Keratinocyte (primary cell): ENCODE measurements around the gene RELB. TPM values are rescaled to one million over a fixed set of nuclear protein-coding genes. Genes with fewer than 3 reads are reported as not detected.

Source experiments
- DNase-seq: peaks from one replicate; pipeline ENCODE4 v3.0.0-alpha.2; 2011; ENCODE audit warnings: low read depth, missing footprints, low spot score
- FAIRE-seq: peaks from 2 replicates; lab custom pipeline; 2011; peaks lifted over from hg19 to GRCh38; lab: Jason Lieb, UNC
- H2AFZ ChIP-seq: 2 replicates; pipeline ENCODE4 v1.6.0; 2012; ENCODE audit warnings: low read length, control low read depth, inconsistent platforms; ENCODE audit not compliant: control insufficient read depth
- H3K27ac ChIP-seq: 2 replicates; pipeline ENCODE4 v1.5.1; 2011; ENCODE audit warnings: low read length; ENCODE audit not compliant: control insufficient read depth, insufficient read depth
- H3K27me3 ChIP-seq: 3 replicates; pipeline ENCODE4 v1.6.0; 2011; ENCODE audit warnings: low read length; ENCODE audit not compliant: control insufficient read depth, insufficient read depth; ENCODE audit errors: extremely low read depth
- H3K36me3 ChIP-seq, 2 experiments: 2 replicates in 1 of 2; 3 replicates in 1 of 2; pipeline ENCODE4 v1.5.1; 2011; ENCODE audit warnings: low read length in 2 of 2, mild to moderate bottlenecking in 1 of 2; ENCODE audit not compliant: control insufficient read depth in 2 of 2, insufficient read depth in 2 of 2; ENCODE audit errors: extremely low read depth in 1 of 2
- H3K4me1 ChIP-seq: 3 replicates; pipeline ENCODE4 v1.5.1; 2011; ENCODE audit warnings: low read length; ENCODE audit not compliant: control insufficient read depth, insufficient read depth; ENCODE audit errors: extremely low read depth
- H3K4me2 ChIP-seq: 3 replicates; pipeline ENCODE4 v1.6.0; 2011; ENCODE audit warnings: low read depth, low read length; ENCODE audit not compliant: control insufficient read depth, insufficient read depth; ENCODE audit errors: extremely low read depth
- H3K4me3 ChIP-seq, 3 experiments: fragments of 200-600 bp in 1 of 3; sonication (generic) in 1 of 3; 2 replicates in 2 of 3; 3 replicates in 1 of 3; pipeline ENCODE4 v1.5.1; 2011 to 2016; ENCODE audit warnings: low read length in 3 of 3, mild to moderate bottlenecking in 3 of 3, control low read depth in 2 of 3, inconsistent platforms in 1 of 3, low read depth in 1 of 3, mixed read lengths in 1 of 3, mixed run types in 1 of 3, moderate library complexity in 1 of 3; ENCODE audit not compliant: control insufficient read depth in 2 of 3, insufficient read depth in 2 of 3; ENCODE audit errors: extremely low read depth in 1 of 3
- H3K79me2 ChIP-seq: 2 replicates; pipeline ENCODE4 v1.6.0; 2012; ENCODE audit warnings: low read length; ENCODE audit not compliant: control insufficient read depth, insufficient read depth
- H3K9ac ChIP-seq: 3 replicates; pipeline ENCODE4 v1.6.0; 2011; ENCODE audit warnings: low read length; ENCODE audit not compliant: control insufficient read depth, insufficient read depth; ENCODE audit errors: extremely low read depth
- H3K9me1 ChIP-seq: 3 replicates; pipeline ENCODE4 v1.6.0; 2011; ENCODE audit warnings: low read length; ENCODE audit not compliant: control insufficient read depth, insufficient read depth; ENCODE audit errors: extremely low read depth
- H3K9me3 ChIP-seq: 2 replicates; pipeline ENCODE4 v1.5.1; 2012; ENCODE audit warnings: low read depth, low read length; ENCODE audit not compliant: control insufficient read depth
- H4K20me1 ChIP-seq: 3 replicates; pipeline ENCODE4 v1.6.0; 2011; ENCODE audit warnings: low read length; ENCODE audit not compliant: control insufficient read depth, insufficient read depth; ENCODE audit errors: extremely low read depth
- EZH2 ChIP-seq: IDR thresholded peaks from one replicate; pipeline ENCODE4 v1.6.1; 2012; ENCODE audit warnings: inconsistent platforms, mild to moderate bottlenecking, low read length, moderate library complexity
- dilution Hi-C: fragments of 300-500 bp; cut with MboI; formaldehyde crosslinking; loops from one replicate; pipeline ENCODE4 v1.7.0; 2020; ENCODE audit warnings: low sequenced_read_pairs; ENCODE audit not compliant: extremely low pct_ligation_motif_present
- polyA plus RNA-seq, 5 experiments: library from polyadenylated mRNA; depleted of rRNA in 3 of 5; stranded (reverse) in 3 of 5; stranded (forward) in 1 of 5; unstranded in 1 of 5; fragments of >200 nt; gene quantifications; 1 replicate in 1 of 5; 2 replicates in 3 of 5; 3 replicates in 1 of 5; pipeline versions ENCODE4 v1.2.1 to v1.2.3, GENCODE V29; 2011 to 2012; ENCODE audit warnings: missing spikeins in 2 of 5, low read depth in 1 of 5, low replicate concordance in 1 of 5
- TF ChIP-seq, protein P1 (sequence below), 3 experiments: IDR thresholded peaks in 1 of 3; conservative IDR thresholded peaks in 1 of 3; optimal IDR thresholded peaks in 1 of 3; 2 replicates in 2 of 3; 3 replicates in 1 of 3; pipeline versions ENCODE3 to v1.5.1; 2011; ENCODE audit warnings: low read length in 3 of 3, mild to moderate bottlenecking in 3 of 3, moderate library complexity in 2 of 3, control low read depth in 1 of 3, inconsistent platforms in 1 of 3; ENCODE audit not compliant: insufficient read depth in 2 of 3; ENCODE audit errors: extremely low read depth in 1 of 3

Gene RELB
- polyA plus RNA-seq, 1 donor (not counting 4 experiments of a cell fraction or from before 2014, with no cell fraction given), result 3.6 TPM

DNA sequence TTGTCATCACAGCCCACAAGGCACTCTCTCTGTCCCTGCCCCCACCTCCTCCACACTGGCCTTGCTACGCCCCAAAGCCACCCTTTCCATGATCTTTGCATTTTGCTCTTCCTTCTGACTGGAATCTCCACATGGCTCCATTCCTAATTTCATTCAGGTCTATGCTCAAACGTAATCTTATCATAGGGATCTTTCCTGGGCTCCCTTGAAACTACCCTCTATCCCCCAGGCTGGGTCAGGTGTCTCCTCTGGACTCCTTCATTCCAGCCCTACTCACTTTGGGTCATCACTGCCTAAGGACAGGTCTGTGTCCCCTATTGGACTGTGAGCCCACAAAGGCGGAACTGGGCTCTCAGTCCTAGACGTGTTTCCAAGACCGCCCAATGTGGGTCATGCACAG is 80.9 kb downstream of the RELB start:
- Histone ChIP-seq H3K4me1 (peaks cover 9% of the 10 kb centered on the region), H3K27ac (no peak overlapping the region), H3K9me1 (peaks cover 2% of the 10 kb centered on the region), H3K36me3 (peaks cover 5 to 7% of the 10 kb centered on the region in 2 experiments), H3K4me2 (no peak overlapping the region), H2AFZ (no peak overlapping the region), H4K20me1 (no peaks in the 10 kb centered on the region), H3K9ac (no peak overlapping the region), H3K4me3 (no peak overlapping the region), H3K9me3 (no peaks in the 10 kb centered on the region), H3K79me2 (peaks cover 55% of the 10 kb centered on the region), H3K27me3 (no peaks in the 10 kb centered on the region)
- DNase-seq (no peak), FAIRE-seq (no peak)
- TF ChIP-seq, protein P1, sequence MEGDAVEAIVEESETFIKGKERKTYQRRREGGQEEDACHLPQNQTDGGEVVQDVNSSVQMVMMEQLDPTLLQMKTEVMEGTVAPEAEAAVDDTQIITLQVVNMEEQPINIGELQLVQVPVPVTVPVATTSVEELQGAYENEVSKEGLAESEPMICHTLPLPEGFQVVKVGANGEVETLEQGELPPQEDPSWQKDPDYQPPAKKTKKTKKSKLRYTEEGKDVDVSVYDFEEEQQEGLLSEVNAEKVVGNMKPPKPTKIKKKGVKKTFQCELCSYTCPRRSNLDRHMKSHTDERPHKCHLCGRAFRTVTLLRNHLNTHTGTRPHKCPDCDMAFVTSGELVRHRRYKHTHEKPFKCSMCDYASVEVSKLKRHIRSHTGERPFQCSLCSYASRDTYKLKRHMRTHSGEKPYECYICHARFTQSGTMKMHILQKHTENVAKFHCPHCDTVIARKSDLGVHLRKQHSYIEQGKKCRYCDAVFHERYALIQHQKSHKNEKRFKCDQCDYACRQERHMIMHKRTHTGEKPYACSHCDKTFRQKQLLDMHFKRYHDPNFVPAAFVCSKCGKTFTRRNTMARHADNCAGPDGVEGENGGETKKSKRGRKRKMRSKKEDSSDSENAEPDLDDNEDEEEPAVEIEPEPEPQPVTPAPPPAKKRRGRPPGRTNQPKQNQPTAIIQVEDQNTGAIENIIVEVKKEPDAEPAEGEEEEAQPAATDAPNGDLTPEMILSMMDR (optimal IDR thresholded peaks at IDR 0.05 in 1 of 3, IDR thresholded peaks at IDR 0.05 in 1 of 3, conservative IDR thresholded peaks at IDR 0.05 in 1 of 3; ENCODE audit: extremely low read depth in 1 of 3, insufficient read depth in 2 of 3, low read length in 3 of 3), result no peak
- no peak for TF ChIP-seq EZH2
- dilution Hi-C loops, result no loop called here

DNA sequence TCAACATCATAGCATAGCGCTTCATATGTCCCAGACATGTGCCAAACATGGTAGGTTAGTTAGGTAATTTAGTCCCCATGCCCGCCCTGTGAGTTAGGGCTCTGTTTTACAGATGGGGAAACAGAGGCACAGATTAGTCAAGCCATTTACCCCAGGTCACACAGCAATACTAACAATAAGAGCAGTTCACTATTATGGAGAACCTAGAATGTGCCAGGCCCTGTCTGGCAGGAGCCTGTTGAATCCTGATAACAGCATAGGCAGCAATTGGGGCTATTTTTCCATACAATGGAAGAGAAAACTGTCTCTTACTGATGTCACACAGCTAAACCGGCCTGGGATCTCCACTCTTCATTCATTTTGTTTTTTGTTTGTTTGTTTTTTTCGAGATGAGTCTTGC is 85.2 kb downstream of the RELB start:
- no peaks in the 10 kb centered on the region for H3K27me3 ChIP-seq
- peaks cover 7% of the 10 kb centered on the region for H3K4me1 ChIP-seq
- dilution Hi-C loops, result no loop called here
- H3K4me2 ChIP-seq, result no peak overlapping the region
- H3K36me3 ChIP-seq, result peaks cover 13 to 14% of the 10 kb centered on the region in 2 experiments
- FAIRE-seq, result no peak
- H3K9me1 ChIP-seq, result no peaks in the 10 kb centered on the region
- no peak overlapping the region for H3K27ac ChIP-seq
- no peak for DNase-seq
- no peaks in the 10 kb centered on the region for H4K20me1 ChIP-seq
- H2AFZ ChIP-seq, result no peak overlapping the region
- no peaks in the 10 kb centered on the region for H3K9me3 ChIP-seq
- TF ChIP-seq, protein P1 (optimal IDR thresholded peaks at IDR 0.05 in 1 of 3, IDR thresholded peaks at IDR 0.05 in 1 of 3, conservative IDR thresholded peaks at IDR 0.05 in 1 of 3; ENCODE audit: extremely low read depth in 1 of 3, insufficient read depth in 2 of 3, low read length in 3 of 3), result no peak
- no peak for TF ChIP-seq EZH2
- H3K4me3 ChIP-seq, result no peak overlapping the region
- peaks cover 39% of the 10 kb centered on the region for H3K79me2 ChIP-seq
- no peak overlapping the region for H3K9ac ChIP-seq
